A673 (cell line): ENCODE data around the gene KCNT2.

Source experiments
- EZH2 ChIP-seq: fragments of 200-600 bp; sonication (generic); IDR thresholded peaks from 2 replicates; pipeline ENCODE4 v1.6.1; 2017; ENCODE audit warnings: borderline replicate concordance, low read depth, mild to moderate bottlenecking, mixed read lengths, antibody characterized with exemption, low read length; ENCODE audit not compliant: poor library complexity, severe bottlenecking
- TF ChIP-seq, protein P1 (sequence below): fragments of 300-800, 200-600 bp; sonication (generic); conservative IDR thresholded peaks from 2 replicates; pipeline ENCODE4 v1.5.1; 2017; ENCODE audit warnings: low read depth, mild to moderate bottlenecking, antibody characterized with exemption, low read length, moderate library complexity, mixed read lengths

DNA sequence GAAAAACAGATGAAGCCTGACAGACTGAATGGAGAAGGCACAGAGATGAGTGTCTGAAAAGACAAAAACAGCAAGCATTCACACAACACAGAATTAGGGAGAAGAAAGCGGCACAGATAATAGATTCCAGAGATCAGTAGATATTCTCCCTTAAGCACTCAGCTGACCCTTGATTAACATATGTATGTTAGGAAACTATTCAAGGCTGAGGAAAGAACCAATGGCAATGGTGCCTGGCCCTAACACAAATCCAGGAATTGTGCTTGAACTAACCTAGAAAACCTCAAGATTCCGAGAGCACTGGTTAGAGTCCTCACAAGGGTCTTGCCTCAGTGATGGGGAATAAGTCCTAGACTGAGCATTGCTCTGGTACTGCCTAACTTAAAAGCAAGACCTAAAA is 30.9 kb downstream of the KCNT2 start:
- TF ChIP-seq, protein P1, sequence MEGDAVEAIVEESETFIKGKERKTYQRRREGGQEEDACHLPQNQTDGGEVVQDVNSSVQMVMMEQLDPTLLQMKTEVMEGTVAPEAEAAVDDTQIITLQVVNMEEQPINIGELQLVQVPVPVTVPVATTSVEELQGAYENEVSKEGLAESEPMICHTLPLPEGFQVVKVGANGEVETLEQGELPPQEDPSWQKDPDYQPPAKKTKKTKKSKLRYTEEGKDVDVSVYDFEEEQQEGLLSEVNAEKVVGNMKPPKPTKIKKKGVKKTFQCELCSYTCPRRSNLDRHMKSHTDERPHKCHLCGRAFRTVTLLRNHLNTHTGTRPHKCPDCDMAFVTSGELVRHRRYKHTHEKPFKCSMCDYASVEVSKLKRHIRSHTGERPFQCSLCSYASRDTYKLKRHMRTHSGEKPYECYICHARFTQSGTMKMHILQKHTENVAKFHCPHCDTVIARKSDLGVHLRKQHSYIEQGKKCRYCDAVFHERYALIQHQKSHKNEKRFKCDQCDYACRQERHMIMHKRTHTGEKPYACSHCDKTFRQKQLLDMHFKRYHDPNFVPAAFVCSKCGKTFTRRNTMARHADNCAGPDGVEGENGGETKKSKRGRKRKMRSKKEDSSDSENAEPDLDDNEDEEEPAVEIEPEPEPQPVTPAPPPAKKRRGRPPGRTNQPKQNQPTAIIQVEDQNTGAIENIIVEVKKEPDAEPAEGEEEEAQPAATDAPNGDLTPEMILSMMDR = no peak
- no peak for TF ChIP-seq EZH2
